ENCODE measurements around the gene BHLHA15. TPM values are rescaled to one million over a fixed set of nuclear protein-coding genes. Genes with fewer than 3 reads are reported as not detected.

Gene BHLHA15
- total and polyA plus RNA-seq, 2 of the 8 experiments (the other 6 are each of a cell fraction or from before 2014, with no cell fraction given), result 1.1 to 2.7 TPM

DNA sequence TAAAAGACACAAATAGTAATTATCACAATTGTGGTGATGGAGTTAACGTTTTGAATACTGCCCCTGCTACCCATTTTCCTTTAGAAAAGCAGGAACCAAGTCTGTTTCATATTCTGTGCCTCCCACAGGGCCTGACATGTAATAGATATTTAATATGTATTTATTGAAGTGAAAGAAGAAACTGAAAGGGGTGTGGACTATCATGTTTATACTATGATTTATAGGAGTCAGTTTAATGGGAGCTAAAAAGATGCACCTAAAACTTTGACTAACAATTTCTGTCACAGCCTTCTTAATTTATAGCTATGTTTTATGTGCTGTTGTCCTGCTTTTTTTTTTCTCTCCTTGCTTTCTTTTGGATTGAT is 24.1 kb upstream of the BHLHA15 start:
- Histone ChIP-seq H3K9me3 (ENCODE audit: insufficient read depth in 2 of 2, low read depth in 1 of 2, low read length in 1 of 2) (no peaks in the 10 kb centered on the region), H3K23me2 (ENCODE audit: low read depth, low read length) (no peaks in the 10 kb centered on the region), H3K14ac (ENCODE audit: insufficient read length) (no peak overlapping the region), H2BK120ac (replicated peaks; ENCODE audit: low read depth, low read length) (no peak overlapping the region), H2BK12ac (ENCODE audit: low read depth, low read length) (no peak overlapping the region), H3K4ac (replicated peaks; ENCODE audit: insufficient read length, low read depth, low read length) (no peak overlapping the region), H2BK20ac (ENCODE audit: low read length) (no peak overlapping the region), H4K5ac (ENCODE audit: insufficient read length, low read depth, low read length) (no peak overlapping the region), H3K4me1 (replicated peaks in 1 of 4; ENCODE audit: control insufficient read depth in 3 of 4, insufficient read depth in 4 of 4, low read length in 3 of 4) (peaks cover 0 to 2% (median 0%) of the 10 kb centered on the region in 4 experiments; a peak in 1 of 7 replicates), H2BK5ac (ENCODE audit: low read depth, low read length) (no peak overlapping the region), H4K8ac (ENCODE audit: extremely low read depth, insufficient read depth, low read length) (no peak overlapping the region), H3K56ac (replicated peaks; ENCODE audit: insufficient read length, low read depth, low read length) (no peak overlapping the region), H3K36me3 (ENCODE audit: control insufficient read depth in 2 of 4, insufficient read depth in 4 of 4, low read length in 3 of 4) (peaks cover 3 to 11% (median 8%) of the 10 kb centered on the region in 4 experiments; a peak in 5 of 8 replicates), H3K18ac (ENCODE audit: extremely low read depth, low read length) (no peak overlapping the region), H3K79me2 (ENCODE audit: control insufficient read depth in 1 of 2, insufficient read depth in 2 of 2, low read length in 2 of 2) (no peaks in the 10 kb centered on the region), H3K79me1 (ENCODE audit: low read depth, low read length) (peaks cover 2% of the 10 kb centered on the region; the same call in 1 of the 2 replicates), H3K4me2 (ENCODE audit: insufficient read depth in 1 of 2, low read depth in 2 of 2, low read length in 2 of 2) (no peak overlapping the region), H4K20me1 (replicated peaks in 1 of 2; ENCODE audit: control insufficient read depth in 1 of 2, insufficient read depth in 2 of 2, low read length in 2 of 2) (peaks cover 0 to 4% of the 10 kb centered on the region in 2 experiments), H4K91ac (replicated peaks; ENCODE audit: insufficient read length, low read length) (no peak overlapping the region), H3K4me3 (ENCODE audit: extremely low read depth in 1 of 4, insufficient read depth in 2 of 4, low read depth in 3 of 4, low read length in 4 of 4) (no peak overlapping the region), H3K23ac (ENCODE audit: insufficient read length) (no peak overlapping the region), H2BK15ac (ENCODE audit: low read length) (no peak overlapping the region), H3K27me3 (replicated peaks in 1 of 4; ENCODE audit: control insufficient read depth in 3 of 4, extremely low read depth in 1 of 4, insufficient read depth in 3 of 4, low read length in 3 of 4) (no peaks in the 10 kb centered on the region), H3K9ac (replicated peaks in 1 of 4; ENCODE audit: extremely low read depth in 1 of 4, low read depth in 3 of 4, low read length in 3 of 4) (no peak overlapping the region), H2AK5ac (ENCODE audit: low read depth, low read length) (no peak overlapping the region), H2AFZ (ENCODE audit: low read length) (no peak overlapping the region), H3K27ac (ENCODE audit: low read depth, low read length) (no peak overlapping the region)
- no peak for FAIRE-seq
- DNase-seq (ENCODE audit: low read depth in 1 of 2, low spot score in 2 of 2), result no peak
- TF ChIP-seq CHD1 (IDR thresholded peaks at IDR 0.05; ENCODE audit: low read depth, low read length), result no peak
- TF ChIP-seq EGR1 (IDR thresholded peaks at IDR 0.05; ENCODE audit: borderline replicate concordance, low read depth, low read length), result no peak
- TF ChIP-seq EZH2 (IDR thresholded peaks at IDR 0.05; ENCODE audit: low read depth, low read length, severe bottlenecking), result no peak
- TF ChIP-seq, protein P1, sequence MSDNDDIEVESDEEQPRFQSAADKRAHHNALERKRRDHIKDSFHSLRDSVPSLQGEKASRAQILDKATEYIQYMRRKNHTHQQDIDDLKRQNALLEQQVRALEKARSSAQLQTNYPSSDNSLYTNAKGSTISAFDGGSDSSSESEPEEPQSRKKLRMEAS (IDR thresholded peaks at IDR 0.05), result no peak
- TF ChIP-seq, protein P2, sequence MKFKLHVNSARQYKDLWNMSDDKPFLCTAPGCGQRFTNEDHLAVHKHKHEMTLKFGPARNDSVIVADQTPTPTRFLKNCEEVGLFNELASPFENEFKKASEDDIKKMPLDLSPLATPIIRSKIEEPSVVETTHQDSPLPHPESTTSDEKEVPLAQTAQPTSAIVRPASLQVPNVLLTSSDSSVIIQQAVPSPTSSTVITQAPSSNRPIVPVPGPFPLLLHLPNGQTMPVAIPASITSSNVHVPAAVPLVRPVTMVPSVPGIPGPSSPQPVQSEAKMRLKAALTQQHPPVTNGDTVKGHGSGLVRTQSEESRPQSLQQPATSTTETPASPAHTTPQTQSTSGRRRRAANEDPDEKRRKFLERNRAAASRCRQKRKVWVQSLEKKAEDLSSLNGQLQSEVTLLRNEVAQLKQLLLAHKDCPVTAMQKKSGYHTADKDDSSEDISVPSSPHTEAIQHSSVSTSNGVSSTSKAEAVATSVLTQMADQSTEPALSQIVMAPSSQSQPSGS (IDR thresholded peaks at IDR 0.05; ENCODE audit: low read length), result no peak
- TF ChIP-seq POLR2A (IDR thresholded peaks at IDR 0.05; ENCODE audit: control extremely low read depth in 1 of 2, low read depth in 2 of 2, low read length in 2 of 2), result no peak
- TF ChIP-seq, protein P3, sequence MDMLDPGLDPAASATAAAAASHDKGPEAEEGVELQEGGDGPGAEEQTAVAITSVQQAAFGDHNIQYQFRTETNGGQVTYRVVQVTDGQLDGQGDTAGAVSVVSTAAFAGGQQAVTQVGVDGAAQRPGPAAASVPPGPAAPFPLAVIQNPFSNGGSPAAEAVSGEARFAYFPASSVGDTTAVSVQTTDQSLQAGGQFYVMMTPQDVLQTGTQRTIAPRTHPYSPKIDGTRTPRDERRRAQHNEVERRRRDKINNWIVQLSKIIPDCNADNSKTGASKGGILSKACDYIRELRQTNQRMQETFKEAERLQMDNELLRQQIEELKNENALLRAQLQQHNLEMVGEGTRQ (IDR thresholded peaks at IDR 0.05; ENCODE audit: low read length), result no peak
- no peak for TF ChIP-seq TCF12 (IDR thresholded peaks at IDR 0.05; ENCODE audit: low read depth, low read length)
- no peak for TF ChIP-seq ASH2L (IDR thresholded peaks at IDR 0.05; ENCODE audit: low read length)
- no peak for TF ChIP-seq JUN (IDR thresholded peaks at IDR 0.05; ENCODE audit: low read depth, low read length)
- 84% methylated on average over 1 of the region's 1 CpG; no CpG with 5 or more reads in 1 of the 2 experiments for WGBS, 2 experiments (ENCODE audit: extremely low coverage in 1 of 2, insufficient coverage in 1 of 2, insufficient read length in 1 of 2, insufficient replicate concordance in 2 of 2, low coverage in 1 of 2, low lambda C conversion rate in 2 of 2, missing lambda C conversion rate in 1 of 2)
- ChIA-PET POLR2A (ENCODE audit: partially characterized antibody) (interaction anchor here (1.8 kb wide), 1 partner anchor 57 kb away, joined by 3 read pairs; no protein-coding TSS in a partner anchor), CTCF (ENCODE audit: partially characterized antibody) (interaction anchor here (0.9 to 1.5 kb wide), 2 partner anchors 8 to 173 kb away, joined by 4 read pairs; no protein-coding TSS in a partner anchor)

Data from H1 (cell line).